Measurements from ENCODE around the gene UNG. TPM values are rescaled to one million over a fixed set of nuclear protein-coding genes. Genes with fewer than 3 reads are reported as not detected.

The UNG gene
- total RNA-seq, 1 experiment from 2014 or later: 74.4 TPM

- ChIA-PET POLR2A (no interaction called here), CTCF (no interaction called here)
- Histone ChIP-seq H3K4me1 (ENCODE audit: control insufficient read depth, insufficient read depth, low read length) (no peaks in the 10 kb centered on the region), H3K36me3 (ENCODE audit: control insufficient read depth, insufficient read depth, low read length) (no peaks in the 10 kb centered on the region), H3K9me3 (ENCODE audit: control insufficient read depth, insufficient read depth, low read depth, low read length) (no peaks in the 10 kb centered on the region), H3K4me3 (ENCODE audit: low read depth in 2 of 2, low read length in 2 of 2) (no peak overlapping the region), H3K27me3 (ENCODE audit: control insufficient read depth, insufficient read depth, low read length) (no peaks in the 10 kb centered on the region), H3K27ac (ENCODE audit: low read length) (no peak overlapping the region)
- no peak for DNase-seq (ENCODE audit: low read depth, low spot score)
- BruUV-seq (replicated peaks): no TSS peak
- ATAC-seq: no peak
- TF ChIP-seq, protein P1, sequence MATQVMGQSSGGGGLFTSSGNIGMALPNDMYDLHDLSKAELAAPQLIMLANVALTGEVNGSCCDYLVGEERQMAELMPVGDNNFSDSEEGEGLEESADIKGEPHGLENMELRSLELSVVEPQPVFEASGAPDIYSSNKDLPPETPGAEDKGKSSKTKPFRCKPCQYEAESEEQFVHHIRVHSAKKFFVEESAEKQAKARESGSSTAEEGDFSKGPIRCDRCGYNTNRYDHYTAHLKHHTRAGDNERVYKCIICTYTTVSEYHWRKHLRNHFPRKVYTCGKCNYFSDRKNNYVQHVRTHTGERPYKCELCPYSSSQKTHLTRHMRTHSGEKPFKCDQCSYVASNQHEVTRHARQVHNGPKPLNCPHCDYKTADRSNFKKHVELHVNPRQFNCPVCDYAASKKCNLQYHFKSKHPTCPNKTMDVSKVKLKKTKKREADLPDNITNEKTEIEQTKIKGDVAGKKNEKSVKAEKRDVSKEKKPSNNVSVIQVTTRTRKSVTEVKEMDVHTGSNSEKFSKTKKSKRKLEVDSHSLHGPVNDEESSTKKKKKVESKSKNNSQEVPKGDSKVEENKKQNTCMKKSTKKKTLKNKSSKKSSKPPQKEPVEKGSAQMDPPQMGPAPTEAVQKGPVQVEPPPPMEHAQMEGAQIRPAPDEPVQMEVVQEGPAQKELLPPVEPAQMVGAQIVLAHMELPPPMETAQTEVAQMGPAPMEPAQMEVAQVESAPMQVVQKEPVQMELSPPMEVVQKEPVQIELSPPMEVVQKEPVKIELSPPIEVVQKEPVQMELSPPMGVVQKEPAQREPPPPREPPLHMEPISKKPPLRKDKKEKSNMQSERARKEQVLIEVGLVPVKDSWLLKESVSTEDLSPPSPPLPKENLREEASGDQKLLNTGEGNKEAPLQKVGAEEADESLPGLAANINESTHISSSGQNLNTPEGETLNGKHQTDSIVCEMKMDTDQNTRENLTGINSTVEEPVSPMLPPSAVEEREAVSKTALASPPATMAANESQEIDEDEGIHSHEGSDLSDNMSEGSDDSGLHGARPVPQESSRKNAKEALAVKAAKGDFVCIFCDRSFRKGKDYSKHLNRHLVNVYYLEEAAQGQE (IDR thresholded peaks at IDR 0.05; ENCODE audit: insufficient read depth in 1 of 2, low read depth in 2 of 2, low read length in 1 of 2): no peak
- TF ChIP-seq POLR2AphosphoS5 (IDR thresholded peaks at IDR 0.05; ENCODE audit: low read depth, low read length) (no peak), SIN3A (IDR thresholded peaks at IDR 0.05; ENCODE audit: borderline replicate concordance, insufficient read depth, low read depth, low read length) (no peak), TCF7L2 (IDR thresholded peaks at IDR 0.05; ENCODE audit: low read depth, low read length) (no peak)
- TF ChIP-seq, protein P2, sequence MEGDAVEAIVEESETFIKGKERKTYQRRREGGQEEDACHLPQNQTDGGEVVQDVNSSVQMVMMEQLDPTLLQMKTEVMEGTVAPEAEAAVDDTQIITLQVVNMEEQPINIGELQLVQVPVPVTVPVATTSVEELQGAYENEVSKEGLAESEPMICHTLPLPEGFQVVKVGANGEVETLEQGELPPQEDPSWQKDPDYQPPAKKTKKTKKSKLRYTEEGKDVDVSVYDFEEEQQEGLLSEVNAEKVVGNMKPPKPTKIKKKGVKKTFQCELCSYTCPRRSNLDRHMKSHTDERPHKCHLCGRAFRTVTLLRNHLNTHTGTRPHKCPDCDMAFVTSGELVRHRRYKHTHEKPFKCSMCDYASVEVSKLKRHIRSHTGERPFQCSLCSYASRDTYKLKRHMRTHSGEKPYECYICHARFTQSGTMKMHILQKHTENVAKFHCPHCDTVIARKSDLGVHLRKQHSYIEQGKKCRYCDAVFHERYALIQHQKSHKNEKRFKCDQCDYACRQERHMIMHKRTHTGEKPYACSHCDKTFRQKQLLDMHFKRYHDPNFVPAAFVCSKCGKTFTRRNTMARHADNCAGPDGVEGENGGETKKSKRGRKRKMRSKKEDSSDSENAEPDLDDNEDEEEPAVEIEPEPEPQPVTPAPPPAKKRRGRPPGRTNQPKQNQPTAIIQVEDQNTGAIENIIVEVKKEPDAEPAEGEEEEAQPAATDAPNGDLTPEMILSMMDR (IDR thresholded peaks at IDR 0.05): no peak
- in situ Hi-C loops (cut with HindIII; ENCODE audit: low pct_unique_long_range_greater_than_20kb, low sequenced_read_pairs): no loop called here
- intact Hi-C loops (cut with micrococcal nuclease; ENCODE audit: unreplicated experiment): no loop called here
Measured at GRCh38 chr12:109120557-109120956, 23.2 kb downstream of the UNG start.

DNA sequence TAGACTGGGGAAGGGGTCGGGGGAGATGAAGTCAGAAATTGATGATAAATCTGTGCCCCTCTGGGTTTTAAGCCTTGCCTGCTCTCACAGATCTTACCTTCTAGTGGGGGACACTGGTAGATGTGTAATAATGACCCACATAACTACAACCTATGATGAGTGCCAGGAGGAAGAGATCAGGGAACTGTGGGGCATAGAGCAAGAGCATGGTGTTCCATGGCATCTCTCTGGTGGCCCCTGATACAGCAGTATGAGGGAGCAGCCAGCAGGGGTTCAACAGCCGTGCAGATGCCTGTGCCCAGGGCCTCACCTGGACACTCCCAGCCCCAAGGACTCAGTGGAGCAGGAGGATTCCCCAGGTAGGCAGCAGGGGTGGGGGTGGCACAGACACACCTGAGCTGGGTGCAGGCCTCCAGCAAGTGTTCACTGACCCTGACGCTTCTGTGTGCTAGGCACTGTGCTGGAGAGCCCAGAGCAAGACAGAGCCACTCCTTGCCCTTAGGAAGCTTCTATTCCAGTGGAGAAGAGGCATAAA lies 24.0 kb downstream of the UNG start:
- TF ChIP-seq, protein P2 (IDR thresholded peaks at IDR 0.05): no peak
- TF ChIP-seq TCF7L2 (IDR thresholded peaks at IDR 0.05; ENCODE audit: low read depth, low read length): no peak
- TF ChIP-seq POLR2AphosphoS5 (IDR thresholded peaks at IDR 0.05; ENCODE audit: low read depth, low read length): no peak
- Histone ChIP-seq H3K9me3 (ENCODE audit: control insufficient read depth, insufficient read depth, low read depth, low read length) (no peaks in the 10 kb centered on the region), H3K36me3 (ENCODE audit: control insufficient read depth, insufficient read depth, low read length) (no peaks in the 10 kb centered on the region), H3K4me1 (ENCODE audit: control insufficient read depth, insufficient read depth, low read length) (no peaks in the 10 kb centered on the region), H3K27me3 (ENCODE audit: control insufficient read depth, insufficient read depth, low read length) (no peaks in the 10 kb centered on the region), H3K4me3 (ENCODE audit: low read depth in 2 of 2, low read length in 2 of 2) (no peak overlapping the region), H3K27ac (ENCODE audit: low read length) (no peak overlapping the region)
- ATAC-seq (no peak), DNase-seq (ENCODE audit: low read depth, low spot score) (no peak)
- POLR2A ChIA-PET: no interaction called here
- CTCF ChIA-PET: no interaction called here
- in situ Hi-C loops (cut with HindIII; ENCODE audit: low pct_unique_long_range_greater_than_20kb, low sequenced_read_pairs): no loop called here
- BruUV-seq (replicated peaks): no TSS peak
- intact Hi-C loops (cut with micrococcal nuclease; ENCODE audit: unreplicated experiment): no loop called here
